ENCODE measurements around the gene STK25. TPM values are rescaled to one million over a fixed set of nuclear protein-coding genes. Genes with fewer than 3 reads are reported as not detected.

The STK25 gene
- total and polyA plus RNA-seq, 2 donors (not counting 3 experiments of a cell fraction or from before 2014, with no cell fraction given) = 286 to 715 TPM

DNA sequence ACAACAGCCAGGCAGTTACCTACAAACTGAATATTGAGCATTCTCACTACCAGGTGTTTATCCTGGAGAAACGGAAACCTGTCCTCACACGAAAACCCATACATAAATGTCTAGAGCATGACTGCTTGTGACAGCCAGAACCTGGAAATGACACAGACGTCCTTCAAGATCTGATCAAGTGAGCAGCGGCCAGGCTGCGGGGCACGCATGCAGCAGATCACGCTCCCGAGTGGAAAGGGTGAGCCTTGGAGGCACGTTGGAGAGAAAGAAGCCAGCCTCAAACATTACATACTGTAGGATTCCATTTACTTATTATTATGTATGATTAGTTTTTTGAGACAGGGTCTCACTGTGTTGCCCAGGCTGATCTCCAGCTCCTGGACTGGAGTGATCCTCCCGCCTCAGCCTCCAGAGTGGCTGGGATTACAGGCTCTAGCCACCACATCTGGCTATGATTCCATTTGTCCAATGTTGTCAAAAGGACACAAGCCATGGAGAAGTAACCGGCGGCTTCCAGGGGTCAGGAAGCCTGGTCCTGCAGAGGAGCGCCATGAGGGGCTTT is 22.9 kb upstream of the STK25 start:
- no TSS peak for BruUV-seq (replicated peaks)
- Histone ChIP-seq H3K9me3 (replicated peaks; ENCODE audit: control insufficient read depth, insufficient read depth, low read length) (no peaks in the 10 kb centered on the region), H3K27me3 (ENCODE audit: control insufficient read depth in 2 of 2, insufficient read depth in 2 of 2, low read length in 2 of 2) (peaks cover 4 to 5% of the 10 kb centered on the region in 2 experiments), H4K20me1 (replicated peaks; ENCODE audit: control insufficient read depth, extremely low read depth, insufficient read depth, low read length) (no peaks in the 10 kb centered on the region), H3K4me3 (replicated peaks in 1 of 3; ENCODE audit: insufficient read depth in 1 of 3, low read depth in 1 of 3, low read length in 3 of 3) (no peak overlapping the region), H3K4me2 (ENCODE audit: insufficient read depth, low read length) (no peak overlapping the region), H3K4me1 (ENCODE audit: control insufficient read depth, extremely low read depth, insufficient read depth, low read length) (no peaks in the 10 kb centered on the region), H3K79me2 (ENCODE audit: control insufficient read depth, insufficient read depth, low read length) (no peaks in the 10 kb centered on the region), H3K36me3 (ENCODE audit: control insufficient read depth in 2 of 2, extremely low read depth in 1 of 2, insufficient read depth in 2 of 2, low read length in 2 of 2) (no peaks in the 10 kb centered on the region), H3K9me1 (replicated peaks; ENCODE audit: control insufficient read depth, extremely low read depth, insufficient read depth, low read length) (no peaks in the 10 kb centered on the region), H3K27ac (ENCODE audit: insufficient read depth, low read depth, low read length) (no peak overlapping the region), H2AFZ (ENCODE audit: low read depth, low read length) (no peak overlapping the region), H3K9ac (replicated peaks; ENCODE audit: extremely low read depth, insufficient read depth, low read length) (no peak overlapping the region)
- intact Hi-C loops (cut with micrococcal nuclease) (no loop called here), dilution Hi-C loops (cut with MboI; ENCODE audit: extremely low pct_ligation_motif_present, low sequenced_read_pairs) (no loop called here)
- DNase-seq (ENCODE audit: low read depth, low spot score) (no peak), FAIRE-seq (no peak)
- POLR2A ChIA-PET = no interaction called here
- no peak for TF ChIP-seq EZH2 (IDR thresholded peaks at IDR 0.05; ENCODE audit: borderline replicate concordance, low read depth, low read length, severe bottlenecking)
- TF ChIP-seq FOS (IDR thresholded peaks at IDR 0.05; ENCODE audit: borderline replicate concordance, insufficient read depth, low read length) = no peak
- TF ChIP-seq, protein P1, sequence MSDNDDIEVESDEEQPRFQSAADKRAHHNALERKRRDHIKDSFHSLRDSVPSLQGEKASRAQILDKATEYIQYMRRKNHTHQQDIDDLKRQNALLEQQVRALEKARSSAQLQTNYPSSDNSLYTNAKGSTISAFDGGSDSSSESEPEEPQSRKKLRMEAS (IDR thresholded peaks at IDR 0.05; ENCODE audit: insufficient read depth, insufficient read length) = no peak
- TF ChIP-seq, protein P2, sequence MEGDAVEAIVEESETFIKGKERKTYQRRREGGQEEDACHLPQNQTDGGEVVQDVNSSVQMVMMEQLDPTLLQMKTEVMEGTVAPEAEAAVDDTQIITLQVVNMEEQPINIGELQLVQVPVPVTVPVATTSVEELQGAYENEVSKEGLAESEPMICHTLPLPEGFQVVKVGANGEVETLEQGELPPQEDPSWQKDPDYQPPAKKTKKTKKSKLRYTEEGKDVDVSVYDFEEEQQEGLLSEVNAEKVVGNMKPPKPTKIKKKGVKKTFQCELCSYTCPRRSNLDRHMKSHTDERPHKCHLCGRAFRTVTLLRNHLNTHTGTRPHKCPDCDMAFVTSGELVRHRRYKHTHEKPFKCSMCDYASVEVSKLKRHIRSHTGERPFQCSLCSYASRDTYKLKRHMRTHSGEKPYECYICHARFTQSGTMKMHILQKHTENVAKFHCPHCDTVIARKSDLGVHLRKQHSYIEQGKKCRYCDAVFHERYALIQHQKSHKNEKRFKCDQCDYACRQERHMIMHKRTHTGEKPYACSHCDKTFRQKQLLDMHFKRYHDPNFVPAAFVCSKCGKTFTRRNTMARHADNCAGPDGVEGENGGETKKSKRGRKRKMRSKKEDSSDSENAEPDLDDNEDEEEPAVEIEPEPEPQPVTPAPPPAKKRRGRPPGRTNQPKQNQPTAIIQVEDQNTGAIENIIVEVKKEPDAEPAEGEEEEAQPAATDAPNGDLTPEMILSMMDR (IDR thresholded peaks at IDR 0.05; ENCODE audit: extremely low read depth in 1 of 2, insufficient read depth in 1 of 2, low read depth in 1 of 2, low read length in 2 of 2) = no peak
- TF ChIP-seq POLR2A (IDR thresholded peaks at IDR 0.05; ENCODE audit: low read depth, low read length) = no peak
- no peak for TF ChIP-seq GATA2 (IDR thresholded peaks at IDR 0.05; ENCODE audit: insufficient read depth, insufficient read length, low read depth, low read length)
- TF ChIP-seq MYC (IDR thresholded peaks at IDR 0.05; ENCODE audit: low read depth, low read length) = no peak
- TF ChIP-seq POLR2AphosphoS5 (IDR thresholded peaks at IDR 0.05; ENCODE audit: insufficient read depth, low read depth, low read length) = no peak
- TF ChIP-seq JUN (IDR thresholded peaks at IDR 0.05; ENCODE audit: borderline replicate concordance, insufficient read depth, insufficient read length, low read depth) = no peak
- CTCF ChIA-PET = interaction anchor here (1.2 kb wide), 1 partner anchor 15 kb away, joined by 3 read pairs; no protein-coding TSS in a partner anchor
